Endothelial cell of umbilical vein (primary cell): Measurements from ENCODE around the gene MYH11. TPM values are rescaled to one million over a fixed set of nuclear protein-coding genes. Genes with fewer than 3 reads are reported as not detected.

Experiments used
- BruUV-seq: library from RNA; stranded (reverse); fragments of 400-500 nt; replicated peaks from 2 replicates; lab custom pipeline; 2021; lab: Mats Ljungman, UMichigan
- CTCF ChIA-PET: fragments of 300-600, 350-600 bp; sonication (Branson Sonifier 250); formaldehyde crosslinking; loops from one replicate; lab custom pipeline; 2021; ENCODE audit warnings: antibody characterized with exemption, inconsistent platforms; lab: Charles Lee
- POLR2A ChIA-PET: fragments of 300-600, 350-600 bp; sonication (Branson Sonifier 250); formaldehyde crosslinking; loops from one replicate; lab custom pipeline; 2021; ENCODE audit warnings: antibody characterized with exemption, inconsistent platforms; lab: Charles Lee
- DNase-seq: peaks from one replicate; pipeline ENCODE4 v3.0.0-alpha.2; 2011; ENCODE audit warnings: low read depth, low spot score
- FAIRE-seq: peaks from 2 replicates; lab custom pipeline; 2011; peaks lifted over from hg19 to GRCh38; lab: Jason Lieb, UNC
- H2AFZ ChIP-seq: 2 replicates; pipeline ENCODE4 v1.6.0; 2012; ENCODE audit warnings: low read depth, low read length, control low read depth, inconsistent platforms
- H3K27ac ChIP-seq: 2 replicates; pipeline ENCODE4 v1.5.1; 2011; ENCODE audit warnings: low read depth, mild to moderate bottlenecking, control low read depth, low read length, moderate library complexity; ENCODE audit not compliant: insufficient read depth
- H3K27me3 ChIP-seq, 2 experiments: 2 replicates each; pipeline versions ENCODE4 v1.6.0 to v1.6.1; 2011; ENCODE audit warnings: low read length in 2 of 2, mixed read lengths in 1 of 2; ENCODE audit not compliant: control insufficient read depth in 2 of 2, insufficient read depth in 2 of 2
- H3K36me3 ChIP-seq, 2 experiments: 2 replicates in 1 of 2; 3 replicates in 1 of 2; pipeline ENCODE4 v1.5.1; 2011; ENCODE audit warnings: low read length in 2 of 2, mild to moderate bottlenecking in 1 of 2, moderate library complexity in 1 of 2; ENCODE audit not compliant: control insufficient read depth in 2 of 2, insufficient read depth in 2 of 2; ENCODE audit errors: extremely low read depth in 1 of 2
- H3K4me1 ChIP-seq: 3 replicates; pipeline ENCODE4 v1.5.1; 2011; ENCODE audit warnings: mild to moderate bottlenecking, low read length; ENCODE audit not compliant: control insufficient read depth, insufficient read depth; ENCODE audit errors: extremely low read depth
- H3K4me2 ChIP-seq: 2 replicates; pipeline ENCODE4 v1.6.1; 2011; ENCODE audit warnings: low read length, control low read depth, mixed read lengths; ENCODE audit not compliant: insufficient read depth
- H3K4me3 ChIP-seq, 3 experiments: fragments of 200-600 bp in 1 of 3; sonication (generic), shearing (Covaris generic) in 1 of 3; replicated peaks in 1 of 3; 2 replicates each; pipeline ENCODE4 v1.5.1; 2011 to 2016; ENCODE audit warnings: control low read depth in 3 of 3, low read length in 3 of 3, mild to moderate bottlenecking in 2 of 3, inconsistent platforms in 1 of 3, low read depth in 1 of 3, moderate library complexity in 1 of 3; ENCODE audit not compliant: insufficient read depth in 1 of 3
- H3K79me2 ChIP-seq: 2 replicates; pipeline ENCODE4 v1.6.0; 2012; ENCODE audit warnings: low read length, inconsistent platforms; ENCODE audit not compliant: control insufficient read depth, insufficient read depth
- H3K9ac ChIP-seq: replicated peaks from 2 replicates; pipeline ENCODE3; 2011; ENCODE audit warnings: low read length, control low read depth; ENCODE audit not compliant: insufficient read depth; ENCODE audit errors: extremely low read depth
- H3K9me1 ChIP-seq: replicated peaks from 3 replicates; pipeline ENCODE4 v1.6.0; 2011; ENCODE audit warnings: mild to moderate bottlenecking, low read length; ENCODE audit not compliant: control insufficient read depth, insufficient read depth; ENCODE audit errors: extremely low read depth
- H3K9me3 ChIP-seq: replicated peaks from 2 replicates; pipeline ENCODE4 v1.5.1; 2012; ENCODE audit warnings: low read length, inconsistent platforms; ENCODE audit not compliant: control insufficient read depth, insufficient read depth
- H4K20me1 ChIP-seq: replicated peaks from 2 replicates; pipeline ENCODE3; 2011; ENCODE audit warnings: mild to moderate bottlenecking, low read length; ENCODE audit not compliant: control insufficient read depth, insufficient read depth; ENCODE audit errors: extremely low read depth
- CTCF ChIP-seq, 2 donors: IDR thresholded peaks; 1 replicate in 1 of 2; 2 replicates in 1 of 2; pipeline ENCODE4 v1.5.1; 2011; ENCODE audit warnings: low read length in 2 of 2, mild to moderate bottlenecking in 2 of 2, moderate library complexity in 2 of 2, control low read depth in 1 of 2, inconsistent platforms in 1 of 2, low read depth in 1 of 2; ENCODE audit not compliant: insufficient read depth in 1 of 2; ENCODE audit errors: extremely low read depth in 1 of 2
- EZH2 ChIP-seq: IDR thresholded peaks from 2 replicates; pipeline ENCODE4 v1.6.1; 2012; ENCODE audit warnings: borderline replicate concordance, low read depth, mild to moderate bottlenecking, moderate library complexity, low read length, inconsistent platforms; ENCODE audit not compliant: severe bottlenecking
- FOS ChIP-seq: IDR thresholded peaks from 2 replicates; pipeline ENCODE4 v1.6.1; 2011; ENCODE audit warnings: mild to moderate bottlenecking, low read length, moderate library complexity, borderline replicate concordance; ENCODE audit not compliant: insufficient read depth
- GATA2 ChIP-seq: IDR thresholded peaks from 2 replicates; pipeline ENCODE4 v1.7.0; 2011; ENCODE audit warnings: low read depth, mild to moderate bottlenecking, moderate library complexity, mixed read lengths, low read length; ENCODE audit not compliant: insufficient read length, insufficient read depth
- JUN ChIP-seq: IDR thresholded peaks from 2 replicates; pipeline ENCODE4 v1.6.1; 2011; ENCODE audit warnings: borderline replicate concordance, low read depth; ENCODE audit not compliant: insufficient read length, insufficient read depth
- MAX ChIP-seq: IDR thresholded peaks from 2 replicates; pipeline ENCODE4 v1.6.1; 2011; ENCODE audit not compliant: insufficient read depth, insufficient read length
- MYC ChIP-seq: IDR thresholded peaks from one replicate; pipeline ENCODE4 v1.6.1; 2011; ENCODE audit warnings: mild to moderate bottlenecking, low read depth, low read length
- POLR2A ChIP-seq: IDR thresholded peaks from 2 replicates; pipeline ENCODE4 v1.6.1; 2012; ENCODE audit warnings: low read depth, mild to moderate bottlenecking, control low read depth, low read length
- POLR2AphosphoS5 ChIP-seq: IDR thresholded peaks from 2 replicates; pipeline ENCODE4 v1.6.1; 2012; ENCODE audit warnings: low read depth, mild to moderate bottlenecking, control low read depth, low read length, moderate library complexity; ENCODE audit not compliant: insufficient read depth
- dilution Hi-C: fragments of 300-500 bp; cut with MboI; formaldehyde crosslinking; loops from one replicate; pipeline ENCODE4 v1.15.0; 2019; ENCODE audit warnings: low sequenced_read_pairs; ENCODE audit not compliant: extremely low pct_ligation_motif_present
- intact Hi-C: fragments of 100-400 bp; cut with micrococcal nuclease; formaldehyde crosslinking; loops from one replicate; pipeline ENCODE4 v1.10.0; 2022
- polyA plus RNA-seq, 4 experiments: library from polyadenylated mRNA; depleted of rRNA in 3 of 4; stranded (reverse) in 3 of 4; unstranded in 1 of 4; fragments of >200 nt; gene quantifications; 2 replicates each; pipeline versions ENCODE4 v1.2.1 to v1.2.3, GENCODE V29; 2011 to 2012; ENCODE audit warnings: missing spikeins in 1 of 4
- total RNA-seq: library from RNA; stranded (reverse); gene quantifications from 2 replicates; pipeline ENCODE4 v1.2.3, GENCODE V29; 2021

The MYH11 gene
- total and polyA plus RNA-seq, 2 donors (not counting 3 experiments of a cell fraction or from before 2014, with no cell fraction given): not detected

- Histone ChIP-seq H3K36me3 (no peaks in the 10 kb centered on the region), H2AFZ (no peak overlapping the region), H3K4me3 (no peak overlapping the region), H4K20me1 (no peaks in the 10 kb centered on the region), H3K9ac (no peak overlapping the region), H3K4me1 (no peaks in the 10 kb centered on the region), H3K9me3 (no peaks in the 10 kb centered on the region), H3K9me1 (no peaks in the 10 kb centered on the region), H3K4me2 (no peak overlapping the region), H3K27ac (no peak overlapping the region), H3K27me3 (peaks cover 3 to 4% of the 10 kb centered on the region in 2 experiments), H3K79me2 (no peaks in the 10 kb centered on the region)
- CTCF ChIA-PET: interaction anchor here (3.8 kb wide), 1 partner anchor 47 kb away, joined by 18 read pairs; no protein-coding TSS in a partner anchor
- POLR2A ChIA-PET: no interaction called here
- TF ChIP-seq CTCF (IDR thresholded peaks at IDR 0.05; ENCODE audit: extremely low read depth in 1 of 2, insufficient read depth in 1 of 2, low read depth in 1 of 2, low read length in 2 of 2): no peak
- no peak for TF ChIP-seq POLR2A
- no peak for TF ChIP-seq GATA2
- TF ChIP-seq EZH2: no peak
- TF ChIP-seq POLR2AphosphoS5: no peak
- no peak for TF ChIP-seq MYC
- no peak for TF ChIP-seq JUN
- TF ChIP-seq FOS: no peak
- TF ChIP-seq MAX: no peak
- dilution Hi-C loops (no loop called here), intact Hi-C loops (no loop called here)
- BruUV-seq: no TSS peak
- no peak for FAIRE-seq
- DNase-seq: no peak
Measured at GRCh38 chr16:15773968-15774367, 82.9 kb downstream of the MYH11 start.
